ENCODE data around the gene ZNF761. TPM values are rescaled to one million over a fixed set of nuclear protein-coding genes. Genes with fewer than 3 reads are reported as not detected.
"Not testable (repeated sequence)": the region's sequence is repeated elsewhere in the genome, so short reads cannot be mapped to it uniquely, and the experiment has no call there.

ZNF761 gene
- total RNA-seq, 1 donor from 2014 or later, result 22.1 TPM

DNA sequence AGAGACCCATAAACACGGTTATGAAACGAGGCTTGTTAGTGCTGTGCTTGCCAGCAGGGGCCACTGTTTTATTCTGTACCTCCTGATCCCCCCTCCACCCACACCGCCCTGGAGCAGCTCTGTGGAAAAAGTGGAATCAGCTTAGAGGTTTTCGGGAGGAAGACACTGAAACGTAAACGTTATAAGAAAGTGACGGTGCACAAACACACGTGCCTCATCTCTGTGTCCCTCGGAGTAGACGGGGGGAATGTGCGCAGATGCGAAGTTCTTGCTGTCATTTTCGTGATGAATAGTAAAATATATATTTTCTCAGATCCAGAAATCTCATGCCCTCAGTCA is 72.5 kb downstream of the ZNF761 start:
- not testable (repeated sequence) for H3K36me3 ChIP-seq; H2AFZ ChIP-seq (replicated peaks); H3K9ac ChIP-seq; H3K9me3 ChIP-seq (ENCODE audit: low read depth); H3K4me1 Mint-ChIP-seq; H3K4me1 ChIP-seq; H3K27me3 Mint-ChIP-seq (ENCODE audit: insufficient read depth, low read depth); H3K79me2 ChIP-seq (ENCODE audit: low read depth); H3K27ac Mint-ChIP-seq; H3K4me3 Mint-ChIP-seq; H3K27ac ChIP-seq; H3K27me3 ChIP-seq; H3F3A ChIP-seq (ENCODE audit: low read depth); H3K4me3 ChIP-seq; H3K36me3 Mint-ChIP-seq; H4K20me1 ChIP-seq (ENCODE audit: low read depth)
- peaks cover 10% of the 10 kb centered on the region for H3K9me3 Mint-ChIP-seq
- DNase-seq (ENCODE audit: low spot score), result peak; percentile 32
- H3K4me2 ChIP-seq, result peak overlapping the region; percentile 44
- TF ChIP-seq, protein P1, sequence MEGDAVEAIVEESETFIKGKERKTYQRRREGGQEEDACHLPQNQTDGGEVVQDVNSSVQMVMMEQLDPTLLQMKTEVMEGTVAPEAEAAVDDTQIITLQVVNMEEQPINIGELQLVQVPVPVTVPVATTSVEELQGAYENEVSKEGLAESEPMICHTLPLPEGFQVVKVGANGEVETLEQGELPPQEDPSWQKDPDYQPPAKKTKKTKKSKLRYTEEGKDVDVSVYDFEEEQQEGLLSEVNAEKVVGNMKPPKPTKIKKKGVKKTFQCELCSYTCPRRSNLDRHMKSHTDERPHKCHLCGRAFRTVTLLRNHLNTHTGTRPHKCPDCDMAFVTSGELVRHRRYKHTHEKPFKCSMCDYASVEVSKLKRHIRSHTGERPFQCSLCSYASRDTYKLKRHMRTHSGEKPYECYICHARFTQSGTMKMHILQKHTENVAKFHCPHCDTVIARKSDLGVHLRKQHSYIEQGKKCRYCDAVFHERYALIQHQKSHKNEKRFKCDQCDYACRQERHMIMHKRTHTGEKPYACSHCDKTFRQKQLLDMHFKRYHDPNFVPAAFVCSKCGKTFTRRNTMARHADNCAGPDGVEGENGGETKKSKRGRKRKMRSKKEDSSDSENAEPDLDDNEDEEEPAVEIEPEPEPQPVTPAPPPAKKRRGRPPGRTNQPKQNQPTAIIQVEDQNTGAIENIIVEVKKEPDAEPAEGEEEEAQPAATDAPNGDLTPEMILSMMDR (IDR thresholded peaks at IDR 0.05), result peak; percentile 29

DNA sequence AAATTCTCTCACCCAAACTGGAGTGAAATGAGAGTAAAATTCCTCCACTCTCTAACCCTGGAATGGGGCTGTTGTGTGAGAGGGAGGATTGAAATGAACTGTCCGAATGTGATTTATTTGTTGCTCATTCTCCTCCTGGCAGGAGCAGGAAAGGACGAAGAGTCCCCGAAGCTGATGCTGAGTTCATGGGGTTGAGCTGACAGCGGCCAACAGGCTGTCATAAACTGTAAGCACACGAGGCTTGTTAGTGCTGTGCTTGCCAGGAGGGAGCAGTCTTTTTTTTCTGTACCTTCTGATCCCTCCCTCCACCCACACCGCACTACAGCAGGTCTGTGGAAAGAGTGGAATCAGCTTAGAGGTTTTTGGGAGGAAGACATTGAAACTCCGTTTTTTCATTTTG is 73.1 kb downstream of the ZNF761 start:
- H3K4me1 Mint-ChIP-seq, result no peaks in the 10 kb centered on the region
- H3K9me3 Mint-ChIP-seq, result peaks cover 12% of the 10 kb centered on the region
- H3K79me2 ChIP-seq (ENCODE audit: low read depth), result no peaks in the 10 kb centered on the region
- H3K27ac ChIP-seq, result no peak overlapping the region
- no peaks in the 10 kb centered on the region for H3F3A ChIP-seq (ENCODE audit: low read depth)
- TF ChIP-seq, protein P1 (IDR thresholded peaks at IDR 0.05), result no peak
- TF ChIP-seq EZH2phosphoT487 (IDR thresholded peaks at IDR 0.05) (no peak), EZH2 (IDR thresholded peaks at IDR 0.05) (no peak)
- H3K36me3 ChIP-seq, result no peaks in the 10 kb centered on the region
- no peak overlapping the region for H3K4me3 Mint-ChIP-seq
- no peaks in the 10 kb centered on the region for H4K20me1 ChIP-seq (ENCODE audit: low read depth)
- no peak overlapping the region for H2AFZ ChIP-seq (replicated peaks)
- H3K27ac Mint-ChIP-seq, result no peak overlapping the region
- H3K4me3 ChIP-seq, result no peak overlapping the region
- H3K36me3 Mint-ChIP-seq, result no peaks in the 10 kb centered on the region
- no peaks in the 10 kb centered on the region for H3K27me3 ChIP-seq
- no peaks in the 10 kb centered on the region for H3K4me1 ChIP-seq
- no peak for DNase-seq (ENCODE audit: low spot score)
- peaks cover 10% of the 10 kb centered on the region for H3K27me3 Mint-ChIP-seq (ENCODE audit: insufficient read depth, low read depth)
- no peaks in the 10 kb centered on the region for H3K9me3 ChIP-seq (ENCODE audit: low read depth)
- H3K4me2 ChIP-seq, result no peak overlapping the region
- no peak overlapping the region for H3K9ac ChIP-seq

DNA sequence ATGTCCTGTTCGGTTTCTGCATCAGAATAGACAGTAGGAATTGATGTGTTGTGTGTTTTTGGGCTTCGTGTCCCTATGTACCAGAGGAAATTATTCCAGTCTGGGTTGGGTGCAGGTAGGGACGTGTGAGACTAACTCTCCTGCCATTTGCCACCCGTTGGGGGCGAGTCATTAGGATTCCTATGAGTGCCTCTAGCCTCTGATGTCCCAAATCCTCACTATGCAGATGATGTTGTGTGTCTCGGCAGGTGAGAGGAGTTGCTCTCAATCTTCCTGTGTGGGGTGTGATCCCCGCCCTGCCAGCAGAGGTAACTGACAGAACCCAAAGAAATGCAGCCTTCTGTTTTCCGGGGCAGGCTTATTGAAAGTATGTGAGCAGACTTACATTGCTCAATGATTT is 74.9 kb downstream of the ZNF761 start:
- no peak for DNase-seq (ENCODE audit: low spot score)
- H2AFZ ChIP-seq (replicated peaks), result no peak overlapping the region
- no peaks in the 10 kb centered on the region for H3K4me1 ChIP-seq
- H3K36me3 ChIP-seq, result no peaks in the 10 kb centered on the region
- H3K79me2 ChIP-seq (ENCODE audit: low read depth), result no peaks in the 10 kb centered on the region
- H3K27me3 ChIP-seq, result no peaks in the 10 kb centered on the region
- Mint-ChIP-seq H3K4me3 (no peak overlapping the region), H3K9me3 (peaks cover 12% of the 10 kb centered on the region), H3K4me1 (no peaks in the 10 kb centered on the region), H3K36me3 (no peaks in the 10 kb centered on the region), H3K27me3 (ENCODE audit: insufficient read depth, low read depth) (peaks cover 10% of the 10 kb centered on the region), H3K27ac (no peak overlapping the region)
- TF ChIP-seq EZH2 (IDR thresholded peaks at IDR 0.05) (no peak), EZH2phosphoT487 (IDR thresholded peaks at IDR 0.05) (no peak)
- TF ChIP-seq, protein P1 (IDR thresholded peaks at IDR 0.05), result no peak
- no peaks in the 10 kb centered on the region for H3K9me3 ChIP-seq (ENCODE audit: low read depth)
- no peak overlapping the region for H3K4me3 ChIP-seq
- H4K20me1 ChIP-seq (ENCODE audit: low read depth), result no peaks in the 10 kb centered on the region
- H3K9ac ChIP-seq, result no peak overlapping the region
- H3F3A ChIP-seq (ENCODE audit: low read depth), result no peaks in the 10 kb centered on the region
- no peak overlapping the region for H3K27ac ChIP-seq
- H3K4me2 ChIP-seq, result no peak overlapping the region

Small RNAs within 50 kb of the gene (small RNA-seq; reads per million reads assigned to genes)
- not detected for gene RPL39P36

Other genes with a start within 250 kb of the ZNF761 start
- gene ZNF665, start 238.6 kb upstream of the ZNF761 start, total RNA-seq (ENCODE audit: low replicate concordance), result 7.3 and 9.4 TPM in 2 replicates
- gene ZNF677, start 177.1 kb upstream of the ZNF761 start, total RNA-seq (ENCODE audit: low replicate concordance), result 70.4 and 85.7 TPM in 2 replicates
- not detected in 2 replicates for gene VN1R2, start 173.7 kb upstream of the ZNF761 start, total RNA-seq (ENCODE audit: low replicate concordance)
- gene VN1R4, start 164.3 kb upstream of the ZNF761 start, total RNA-seq (ENCODE audit: low replicate concordance), result not detected in 2 replicates
- 17.9 and 22.8 TPM in 2 replicates for gene ZNF845, start 98.2 kb upstream of the ZNF761 start, total RNA-seq (ENCODE audit: low replicate concordance)
- gene ZNF525, start 66.3 kb upstream of the ZNF761 start, total RNA-seq (ENCODE audit: low replicate concordance), result 18.0 and 31.8 TPM in 2 replicates
- 14.9 and 17.2 TPM in 2 replicates for gene ZNF765, start 36.8 kb upstream of the ZNF761 start, total RNA-seq (ENCODE audit: low replicate concordance)
- gene ZNF813, start 35.7 kb downstream of the ZNF761 start, total RNA-seq (ENCODE audit: low replicate concordance), result 14.2 and 24.3 TPM in 2 replicates
- 44.2 and 68.5 TPM in 2 replicates for gene ZNF331, start 106.2 kb downstream of the ZNF761 start, total RNA-seq (ENCODE audit: low replicate concordance)
- not detected in 2 replicates for gene DPRX, start 200.0 kb downstream of the ZNF761 start, total RNA-seq (ENCODE audit: low replicate concordance)